Activated T-cell treated with anti-CD3 and anti-CD28 coated beads, Interleukin-2, amount 50 U/mL, for 72 hours (primary cell): Measurements from ENCODE around the gene SLC17A1. TPM values are rescaled to one million over a fixed set of nuclear protein-coding genes. Genes with fewer than 3 reads are reported as not detected.

ENCODE experiments used
- ATAC-seq, 2 donors: fragments of 150-1000 bp; cut with Tn5 transposase; replicated peaks in 1 of 2; 2 replicates each; pipeline ENCODE4 v1.10.0; 2021; ENCODE audit warnings: moderate library complexity in 2 of 2, mild to moderate bottlenecking in 1 of 2
- DNase-seq, 2 donors: peaks; one replicate each; pipeline ENCODE4 v3.0.0; 2021 to 2022; ENCODE audit warnings: mixed read lengths in 1 of 2
- H3K27ac Mint-ChIP-seq: one replicate; pipeline ENCODE4 v1.8.0; 2022; ENCODE audit warnings: mild to moderate bottlenecking, moderate library complexity, mixed read lengths
- H3K27me3 Mint-ChIP-seq: one replicate; pipeline ENCODE4 v1.8.0; 2022; ENCODE audit warnings: low read depth, mixed read lengths
- H3K36me3 Mint-ChIP-seq, 2 donors: one replicate each; pipeline ENCODE4 v1.8.0; 2022; ENCODE audit warnings: mixed read lengths in 2 of 2, mild to moderate bottlenecking in 1 of 2; ENCODE audit not compliant: insufficient read depth in 2 of 2
- H3K4me1 Mint-ChIP-seq: one replicate; pipeline ENCODE4 v1.8.0; 2022; ENCODE audit warnings: low read depth, mixed read lengths
- H3K4me3 Mint-ChIP-seq, 2 donors: one replicate each; pipeline ENCODE4 v1.8.0; 2022; ENCODE audit warnings: mild to moderate bottlenecking in 2 of 2, mixed read lengths in 2 of 2, moderate library complexity in 2 of 2
- H3K9me3 Mint-ChIP-seq, 2 donors: one replicate each; pipeline ENCODE4 v1.8.0; 2022; ENCODE audit warnings: mixed read lengths in 2 of 2
- total RNA-seq, 2 donors: library from RNA; stranded (reverse); gene quantifications; one replicate each; pipeline ENCODE4 v1.2.3, GENCODE V29; 2022

SLC17A1 gene
- total RNA-seq, 2 donors from 2014 or later, result 0.29 TPM; not detected in 1

GRCh38 chr6:25748049-25748448 is 83.8 kb downstream of the SLC17A1 start:
- H3K36me3 Mint-ChIP-seq, result no peaks in the 10 kb centered on the region
- peaks cover 1% of the 10 kb centered on the region for H3K27me3 Mint-ChIP-seq
- no peaks in the 10 kb centered on the region for H3K9me3 Mint-ChIP-seq
- no peak for DNase-seq
- ATAC-seq, result no peak
- H3K4me1 Mint-ChIP-seq, result no peaks in the 10 kb centered on the region
- H3K4me3 Mint-ChIP-seq, result no peak overlapping the region
- H3K27ac Mint-ChIP-seq, result no peak overlapping the region

GRCh38 chr6:25747477-25747876 is 84.4 kb downstream of the SLC17A1 start:
- H3K9me3 Mint-ChIP-seq, result no peaks in the 10 kb centered on the region
- H3K27me3 Mint-ChIP-seq, result no peaks in the 10 kb centered on the region
- DNase-seq (no peak), ATAC-seq (no peak)
- no peak overlapping the region for H3K4me3 Mint-ChIP-seq
- H3K4me1 Mint-ChIP-seq, result no peaks in the 10 kb centered on the region
- no peaks in the 10 kb centered on the region for H3K36me3 Mint-ChIP-seq
- H3K27ac Mint-ChIP-seq, result no peak overlapping the region

GRCh38 chr6:25746968-25747367 is 84.9 kb downstream of the SLC17A1 start:
- H3K4me3 Mint-ChIP-seq, result no peak overlapping the region
- DNase-seq (no peak), ATAC-seq (no peak)
- no peaks in the 10 kb centered on the region for H3K4me1 Mint-ChIP-seq
- no peaks in the 10 kb centered on the region for H3K36me3 Mint-ChIP-seq
- H3K27me3 Mint-ChIP-seq, result no peaks in the 10 kb centered on the region
- no peaks in the 10 kb centered on the region for H3K9me3 Mint-ChIP-seq
- no peak overlapping the region for H3K27ac Mint-ChIP-seq

GRCh38 chr6:25745836-25746235 is 86.0 kb downstream of the SLC17A1 start:
- ATAC-seq (no peak), DNase-seq (no peak)
- no peak overlapping the region for H3K4me3 Mint-ChIP-seq
- H3K9me3 Mint-ChIP-seq, result no peaks in the 10 kb centered on the region
- no peaks in the 10 kb centered on the region for H3K36me3 Mint-ChIP-seq
- H3K27me3 Mint-ChIP-seq, result no peaks in the 10 kb centered on the region
- no peaks in the 10 kb centered on the region for H3K4me1 Mint-ChIP-seq
- no peak overlapping the region for H3K27ac Mint-ChIP-seq

GRCh38 chr6:25743868-25744267 is 88.0 kb downstream of the SLC17A1 start:
- H3K4me3 Mint-ChIP-seq, result no peak overlapping the region
- ATAC-seq, result no peak
- no peaks in the 10 kb centered on the region for H3K4me1 Mint-ChIP-seq
- H3K27me3 Mint-ChIP-seq, result no peaks in the 10 kb centered on the region
- no peaks in the 10 kb centered on the region for H3K36me3 Mint-ChIP-seq
- no peak overlapping the region for H3K27ac Mint-ChIP-seq
- DNase-seq, result no peak
- H3K9me3 Mint-ChIP-seq, result no peaks in the 10 kb centered on the region

- peaks cover 64% of the 10 kb centered on the region for H3K27me3 Mint-ChIP-seq
- DNase-seq (no peak), ATAC-seq (no peak)
- peaks cover 0 to 3% of the 10 kb centered on the region in 2 donors for H3K36me3 Mint-ChIP-seq
- H3K4me1 Mint-ChIP-seq, result no peaks in the 10 kb centered on the region
- no peak overlapping the region for H3K4me3 Mint-ChIP-seq
- no peak overlapping the region for H3K27ac Mint-ChIP-seq
- H3K9me3 Mint-ChIP-seq, result peaks cover 0 to 1% of the 10 kb centered on the region in 2 donors
These were observed 96.6 kb downstream of the SLC17A1 start for GRCh38 chr6:25735261-25735660.

Other genes starting within 250 kb of the SLC17A1 start
- not detected for gene SCGN, start 179.8 kb downstream of the SLC17A1 start, total RNA-seq
- gene SLC17A4, start 77.3 kb downstream of the SLC17A1 start, total RNA-seq, result not detected
- gene SLC17A3, start 42.2 kb upstream of the SLC17A1 start, total RNA-seq, result 1 to 10 TPM; 1.7 to 2.5 TPM
- gene SLC17A2, start 98.6 kb upstream of the SLC17A1 start, total RNA-seq, result not detected
- 10 to 100 TPM; 21.3 to 39.9 TPM for gene TRIM38, start 130.8 kb upstream of the SLC17A1 start, total RNA-seq